HG03135 (cell line): ENCODE results near the gene FIGNL2.
"Not testable (repeated sequence)": the region's sequence is repeated elsewhere in the genome, so short reads cannot be mapped to it uniquely, and the experiment has no call there.

ENCODE experiments used
- ATAC-seq: cut with Tn5 transposase; IDR thresholded peaks from one replicate; pipeline ENCODE4 v1.9.1; 2021; ENCODE audit warnings: mild to moderate bottlenecking, moderate library complexity; ENCODE audit not compliant: unreplicated experiment

FIGNL2 gene

DNA sequence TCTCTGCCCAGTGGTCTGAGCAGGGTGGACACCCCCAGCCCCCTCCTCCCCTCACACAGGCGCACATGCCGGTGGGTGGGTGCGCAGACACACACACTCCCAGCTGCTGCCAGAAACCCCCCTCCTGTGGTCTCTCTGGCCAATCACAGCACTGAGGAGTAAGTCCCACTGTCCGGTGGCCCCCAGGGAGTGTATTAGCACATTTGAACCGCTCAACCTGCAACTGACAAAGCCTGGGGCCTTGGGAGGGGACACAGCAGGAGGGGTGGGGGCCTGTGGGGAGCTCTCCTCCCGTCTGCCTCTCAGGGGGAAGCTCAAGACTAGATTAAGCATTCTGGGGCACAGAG is 11.7 kb downstream of the FIGNL2 start:
- ATAC-seq: no peak

DNA sequence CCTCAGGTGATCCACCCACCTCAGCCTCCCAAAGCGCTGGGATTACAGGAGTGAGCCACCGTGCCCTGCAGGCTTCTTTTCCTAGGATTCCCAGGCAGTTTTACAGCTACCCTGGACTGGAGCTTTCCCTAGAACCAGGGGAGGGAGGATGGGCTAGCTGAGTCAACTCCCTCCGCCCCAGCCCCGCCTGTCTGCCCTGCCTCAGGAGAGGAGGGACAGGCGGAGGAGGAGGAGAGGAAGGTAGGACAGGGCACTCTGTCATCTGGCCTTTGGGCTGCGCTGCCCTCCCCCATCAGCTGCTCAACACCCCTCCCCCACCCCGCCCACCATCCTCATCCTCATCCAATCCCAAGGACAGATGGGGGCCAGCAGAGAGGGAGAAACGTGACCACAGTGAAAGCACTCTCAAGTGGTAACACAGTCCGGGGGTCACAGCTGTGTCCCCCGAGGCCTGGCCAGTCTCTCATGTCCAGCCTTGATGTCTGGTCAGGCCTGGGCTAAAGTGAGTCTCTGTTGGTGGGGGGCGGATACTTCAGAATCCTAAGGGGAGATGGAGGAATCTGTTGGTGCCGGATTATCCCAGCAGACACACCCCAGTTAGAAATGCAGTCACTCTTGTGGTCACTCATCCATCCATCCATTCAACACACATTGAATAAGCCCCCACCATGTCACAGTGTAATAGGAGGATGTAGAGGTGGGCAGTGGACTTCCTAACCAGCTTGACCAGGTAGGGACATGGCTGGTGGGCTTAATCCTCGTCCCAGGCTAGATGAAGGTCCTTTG is 12.3 kb downstream of the FIGNL2 start:
- ATAC-seq: no peak

DNA sequence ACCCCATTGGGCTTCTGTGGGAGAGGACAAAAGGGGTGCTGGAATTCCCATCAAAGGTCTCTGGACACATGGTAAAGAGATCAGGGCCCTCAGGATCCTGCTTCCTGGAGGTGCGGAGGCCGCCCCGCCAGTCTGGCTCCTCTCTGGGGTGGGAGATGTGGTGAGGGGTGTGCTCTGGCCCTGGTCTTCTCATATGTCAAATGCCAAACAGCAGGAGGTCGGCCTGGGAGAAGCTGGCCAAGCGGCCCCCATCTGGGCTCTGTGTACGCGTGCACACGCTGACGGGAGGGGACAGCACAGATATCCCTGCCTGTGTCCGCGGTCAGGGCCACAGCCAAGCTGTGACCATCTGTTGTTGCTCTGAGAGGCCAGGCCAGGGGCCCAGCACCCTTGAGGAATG is 14.1 kb downstream of the FIGNL2 start:
- ATAC-seq: no peak

DNA sequence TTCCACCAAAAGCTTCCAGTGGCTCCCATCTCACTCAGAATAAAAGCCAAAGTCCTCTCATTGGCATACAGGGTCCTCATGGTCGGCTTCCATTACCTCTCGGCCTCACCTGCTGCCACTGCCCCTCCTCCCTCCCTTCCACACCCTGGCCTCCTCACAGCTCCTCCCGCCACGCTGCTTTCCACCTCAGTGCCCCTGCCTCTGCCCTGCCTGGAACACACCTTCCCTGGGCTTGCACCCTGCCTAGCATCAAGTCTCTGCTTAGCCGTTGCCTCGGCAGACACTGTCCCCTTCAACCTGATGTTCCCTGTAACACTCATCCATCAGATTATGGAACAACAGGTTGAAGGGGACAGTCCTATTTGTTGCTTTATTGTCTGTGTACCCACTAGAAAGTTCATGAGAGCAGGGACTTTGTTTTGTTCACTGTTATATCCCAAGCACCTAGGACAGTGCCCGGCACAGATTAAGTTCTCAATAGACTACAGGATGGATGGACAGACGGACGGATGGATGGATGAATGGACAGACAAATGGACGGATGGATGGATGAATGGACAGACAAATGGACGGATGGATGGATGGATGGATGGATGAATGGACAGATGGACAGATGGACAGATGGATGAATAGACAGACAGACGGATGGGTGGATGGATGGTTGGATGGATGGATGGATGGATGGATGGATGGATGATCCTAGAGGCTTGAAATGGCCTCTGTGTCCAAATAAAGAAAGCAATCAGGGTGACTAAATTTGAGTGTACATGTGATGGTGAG is 14.9 kb downstream of the FIGNL2 start:
- ATAC-seq: no peak

DNA sequence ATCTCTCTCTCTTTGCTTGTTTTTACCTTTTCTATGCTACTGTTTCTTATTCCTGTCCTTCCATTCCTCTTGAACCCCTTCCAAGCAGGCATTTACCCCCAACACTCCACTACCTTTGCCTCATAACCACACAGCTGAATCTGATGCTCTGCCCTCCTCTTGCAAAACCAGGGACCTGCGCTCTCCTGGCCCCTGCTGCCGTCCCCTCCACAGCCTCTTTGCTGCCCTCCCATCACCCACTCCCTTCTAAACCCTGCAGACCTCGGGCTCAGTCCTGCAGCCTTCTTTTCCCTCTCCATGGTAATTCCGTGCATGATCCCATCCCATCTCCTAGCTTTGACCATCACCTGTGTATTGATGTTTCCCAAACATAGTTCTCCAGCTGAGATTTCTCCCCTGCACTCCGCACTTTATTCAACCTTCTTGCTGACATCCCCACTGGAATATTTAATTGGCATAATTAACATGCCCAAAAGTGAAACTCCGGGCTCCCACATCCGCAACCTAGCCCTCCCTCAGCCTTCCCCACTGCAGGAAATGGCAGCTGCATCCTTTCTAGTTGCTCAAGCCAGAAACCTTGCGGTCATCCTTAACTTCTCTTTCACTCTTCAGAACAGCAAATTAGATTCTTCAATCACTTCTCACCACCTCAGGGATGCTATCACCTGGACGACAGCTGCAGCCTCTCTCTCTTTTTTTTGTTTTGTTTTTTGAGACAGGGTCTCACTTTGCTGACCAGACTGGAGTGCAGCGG is 16.0 kb downstream of the FIGNL2 start:
- ATAC-seq: no peak

DNA sequence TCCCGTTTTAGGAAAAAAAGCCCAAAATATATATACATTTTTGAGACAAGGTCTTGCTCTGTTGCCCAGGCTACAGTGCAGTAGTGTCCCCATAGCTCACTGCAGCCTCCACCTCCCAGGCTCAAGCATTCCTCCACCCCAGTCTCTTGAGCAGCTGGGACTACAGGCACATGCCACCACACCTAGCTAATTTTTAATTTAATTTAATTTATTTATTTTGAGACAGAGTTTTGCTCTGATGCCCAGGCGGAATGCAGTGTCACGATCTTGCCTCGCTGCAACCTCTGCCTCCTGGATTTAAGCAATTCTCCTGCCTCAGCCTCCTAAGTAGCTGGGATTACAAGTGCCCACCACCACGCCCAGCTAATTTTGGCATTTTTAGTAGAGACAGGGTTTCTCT is 16.7 kb downstream of the FIGNL2 start:
- ATAC-seq: not testable (repeated sequence)

DNA sequence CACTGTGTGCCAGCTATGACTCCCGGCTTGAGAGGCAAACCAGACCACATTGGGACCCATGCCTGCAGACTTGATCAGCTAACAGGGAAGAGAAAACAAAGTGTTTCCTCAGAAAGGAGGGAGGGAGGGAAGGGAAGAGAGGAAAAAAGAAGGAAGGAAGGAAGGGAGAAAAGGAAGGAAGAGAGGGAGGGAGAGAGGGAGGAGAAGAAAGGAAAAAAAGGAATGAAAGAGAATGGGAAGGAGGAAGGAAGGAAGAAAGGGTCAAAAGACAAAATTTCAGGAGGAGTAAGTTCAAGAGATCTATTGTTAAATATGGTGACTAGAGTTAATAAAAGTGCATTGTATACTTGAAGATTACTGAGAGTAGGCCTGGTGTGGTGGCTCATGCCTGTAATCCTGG is 18.9 kb downstream of the FIGNL2 start:
- ATAC-seq: no peak

DNA sequence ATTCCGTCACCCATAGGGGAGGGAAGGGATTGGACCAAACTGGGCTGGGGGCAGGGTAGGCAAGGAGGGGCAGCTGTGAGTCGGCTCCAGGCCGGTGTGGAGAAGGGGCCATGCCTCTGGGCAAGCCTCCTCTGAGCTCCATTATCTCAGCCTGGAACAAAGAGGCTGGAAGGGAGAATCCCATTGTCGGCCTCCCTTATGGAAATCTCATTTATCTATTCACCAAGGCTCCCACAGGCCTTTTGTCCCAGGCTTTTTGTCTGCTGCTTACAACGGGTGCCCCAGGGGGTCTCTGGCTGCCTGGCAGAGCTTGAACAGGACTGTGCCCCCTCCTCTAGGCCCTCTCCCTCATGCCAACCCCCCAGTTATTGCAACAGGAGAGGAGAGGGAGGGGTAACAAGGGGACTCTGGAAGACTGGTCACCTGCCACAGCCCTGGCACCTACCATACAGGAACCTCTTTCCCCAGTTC is 19.5 kb downstream of the FIGNL2 start:
- no peak for ATAC-seq

DNA sequence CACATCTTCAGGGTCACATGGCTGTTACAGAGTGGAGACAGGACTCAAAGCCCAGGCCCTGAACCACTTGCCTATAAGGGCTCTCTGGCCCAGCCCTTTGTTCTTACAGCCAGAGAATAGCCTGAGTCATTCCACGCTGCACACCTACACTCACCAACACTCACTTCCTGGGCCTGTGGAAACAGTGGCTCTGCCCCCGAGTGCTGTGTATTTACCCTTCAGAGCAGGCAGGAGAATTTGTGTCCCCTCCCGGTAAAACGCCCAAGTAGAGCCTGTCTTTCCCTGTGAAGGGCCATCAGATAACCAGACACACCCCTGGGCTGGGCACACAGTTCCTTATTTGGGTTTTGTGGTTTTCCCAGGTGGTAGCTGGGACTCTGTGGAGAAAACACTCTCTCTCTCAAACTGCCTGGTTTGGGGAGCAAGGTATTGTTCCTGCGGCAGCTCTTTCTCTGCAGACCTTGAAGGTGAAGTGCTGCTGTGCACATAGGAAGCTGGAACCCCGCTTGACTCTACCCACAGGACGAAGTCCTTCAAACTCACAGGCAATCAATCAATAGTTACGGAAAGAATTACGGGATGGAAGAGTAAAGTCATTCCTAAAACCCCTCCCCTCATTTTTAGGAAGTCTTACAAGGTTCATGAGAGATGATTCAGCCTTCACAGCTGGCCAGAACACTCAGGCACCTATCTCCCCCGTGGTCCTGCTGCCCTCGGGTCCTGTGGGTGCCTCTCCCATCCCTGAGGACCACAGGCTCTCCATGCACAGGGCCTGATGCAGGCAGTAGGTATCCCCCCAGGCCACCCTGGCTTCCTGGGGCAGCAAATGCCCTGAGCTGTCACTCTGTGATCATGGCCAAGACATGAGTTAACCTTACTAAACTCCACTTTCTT is 20.3 kb downstream of the FIGNL2 start:
- ATAC-seq: no peak

DNA sequence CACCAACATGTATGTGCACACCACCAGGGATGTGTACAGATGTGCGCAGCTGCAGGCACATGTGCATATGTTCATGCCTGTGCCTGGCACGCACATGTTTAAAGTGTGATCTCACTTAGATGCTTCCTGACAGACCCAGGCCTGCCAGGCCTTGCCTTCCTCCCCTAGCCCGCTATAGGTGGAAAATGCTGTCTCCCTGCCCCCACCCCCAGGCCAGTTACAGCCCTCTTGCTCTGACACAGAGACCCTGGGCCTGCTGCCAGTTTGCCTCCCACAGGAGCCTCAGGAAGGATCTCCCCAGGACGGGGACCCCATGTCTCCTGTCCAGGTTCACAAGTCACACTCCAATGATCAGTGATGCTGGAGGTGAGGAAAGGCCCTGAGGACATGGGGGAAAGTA is 21.6 kb downstream of the FIGNL2 start:
- ATAC-seq: no peak

DNA sequence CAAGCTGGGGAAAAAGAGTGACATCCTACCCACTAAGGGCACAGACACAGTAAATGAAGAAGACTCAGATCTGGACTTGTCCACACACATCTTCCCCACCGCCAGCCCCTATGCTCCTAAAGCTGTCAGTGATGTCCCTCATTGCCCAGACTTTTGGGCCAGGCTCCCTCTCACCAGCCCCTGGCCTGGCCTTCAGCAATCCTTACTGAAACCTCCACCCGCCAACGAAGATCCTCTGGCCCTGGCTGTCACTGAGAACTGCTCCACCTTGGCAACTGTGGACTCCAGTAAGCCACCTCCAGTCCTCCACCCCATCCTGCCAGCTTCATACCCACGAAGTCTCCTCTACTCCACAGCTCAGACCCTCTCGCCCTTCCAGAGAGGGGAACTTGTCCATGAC is 23.3 kb downstream of the FIGNL2 start:
- ATAC-seq: no peak

DNA sequence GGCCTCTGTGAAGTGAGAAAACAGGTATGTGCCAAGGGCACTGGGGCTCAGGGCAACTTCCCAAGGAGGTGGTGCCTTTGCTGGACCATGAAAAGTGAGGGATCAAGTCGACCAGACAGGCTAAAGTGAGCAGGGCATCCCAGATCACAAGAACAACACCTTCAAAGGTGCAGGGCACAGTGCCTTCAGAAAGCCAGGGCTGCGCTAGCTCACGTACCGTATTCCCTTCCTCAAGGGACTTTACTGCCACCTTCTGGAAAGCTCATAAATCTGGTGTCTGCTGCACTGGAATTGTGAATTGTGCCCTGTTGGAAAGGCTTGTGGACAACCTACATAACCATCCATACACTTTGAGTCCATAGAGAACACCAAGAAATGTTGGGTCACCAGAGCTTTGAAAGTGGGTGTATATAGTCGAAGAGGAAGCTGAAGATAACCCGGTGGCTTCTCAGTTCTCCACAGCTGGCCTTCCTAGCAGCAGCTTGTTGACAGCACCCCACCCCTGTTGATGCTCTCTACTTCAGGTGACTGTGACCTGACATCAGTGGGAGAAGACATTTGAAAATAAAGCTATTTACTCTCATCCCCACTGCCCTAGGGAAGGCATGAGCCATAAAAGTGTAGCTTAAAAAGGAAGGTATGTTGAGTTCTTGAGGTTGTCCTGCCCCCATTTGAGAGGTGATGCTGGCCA is 24.5 kb downstream of the FIGNL2 start:
- ATAC-seq: no peak

DNA sequence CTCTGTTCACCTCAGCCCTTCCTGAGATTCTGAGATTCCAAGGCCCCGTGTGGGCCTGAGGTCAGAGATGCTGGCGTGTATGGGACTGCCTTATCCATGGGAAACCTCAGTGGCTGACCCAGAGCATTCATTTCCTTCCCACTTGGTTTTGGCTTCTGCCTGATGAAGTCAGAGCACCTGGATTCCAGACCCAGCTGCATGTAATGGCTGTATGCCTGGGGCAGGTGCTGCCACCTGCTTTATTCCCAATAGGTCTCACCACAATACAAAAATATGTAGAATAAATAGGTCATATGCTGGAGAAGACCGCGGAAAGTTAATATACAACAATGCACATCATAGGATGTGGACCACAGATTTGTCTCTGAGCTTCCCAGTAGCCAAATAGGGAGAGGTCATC is 25.6 kb downstream of the FIGNL2 start:
- ATAC-seq: no peak

DNA sequence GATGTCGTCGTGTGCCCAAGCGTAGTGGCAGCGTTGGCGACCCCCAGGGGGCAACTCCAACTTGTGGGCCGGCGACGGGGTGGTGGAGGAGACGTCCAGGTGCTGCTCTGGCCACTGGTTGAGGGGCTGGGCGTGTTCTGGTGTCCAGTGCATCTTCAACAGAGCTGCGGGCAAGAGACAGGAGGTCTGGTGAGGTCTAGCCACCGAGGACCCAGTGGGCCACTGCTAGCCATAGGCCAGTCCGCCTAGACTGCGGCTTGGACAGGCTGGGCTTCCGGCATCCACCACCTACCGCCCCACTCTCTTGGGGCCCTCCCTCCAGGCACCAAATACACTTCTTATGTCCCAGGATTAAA is 26.3 kb downstream of the FIGNL2 start:
- no peak for ATAC-seq

DNA sequence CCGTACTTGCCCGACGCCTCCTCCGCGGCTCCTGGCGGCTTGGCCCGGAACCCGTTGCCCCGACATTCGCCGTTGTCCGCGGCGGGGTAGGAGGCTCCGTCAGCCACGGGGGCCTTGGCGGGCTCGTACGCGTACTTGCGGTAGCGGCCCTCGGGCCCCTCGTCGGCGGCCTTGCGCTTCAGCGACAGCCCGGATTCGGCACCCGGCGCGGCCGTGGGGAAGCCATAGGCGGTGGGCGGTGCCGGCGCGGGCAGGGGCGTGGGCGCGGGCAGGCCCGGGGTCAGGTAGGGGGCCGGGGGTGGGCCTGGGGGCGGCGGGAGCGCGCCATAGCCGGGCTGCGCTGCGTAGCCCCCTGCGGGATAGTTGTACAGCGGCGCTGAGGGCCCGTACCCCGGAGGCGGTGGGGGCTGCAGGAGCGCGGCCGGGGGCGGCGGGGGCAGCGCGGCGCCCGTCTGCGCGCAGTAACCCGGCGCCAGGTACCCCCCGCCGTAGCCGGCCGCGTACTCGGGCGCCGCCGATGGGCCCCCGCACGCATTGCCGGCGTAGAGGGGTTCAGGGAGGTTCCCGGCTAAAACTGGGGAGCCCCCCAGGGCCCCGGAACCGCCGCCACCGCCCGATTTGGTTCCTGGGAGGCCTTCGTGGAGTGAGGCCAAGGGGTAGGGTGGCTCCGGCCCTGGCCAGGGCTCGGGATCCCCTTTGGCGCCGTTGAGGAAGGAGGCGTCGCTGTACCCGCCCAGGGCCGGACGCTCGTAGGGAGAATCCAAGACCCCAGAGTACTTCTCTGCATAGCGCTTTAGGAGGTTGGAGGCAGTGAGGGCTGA is 26.9 kb downstream of the FIGNL2 start:
- no peak for ATAC-seq

DNA sequence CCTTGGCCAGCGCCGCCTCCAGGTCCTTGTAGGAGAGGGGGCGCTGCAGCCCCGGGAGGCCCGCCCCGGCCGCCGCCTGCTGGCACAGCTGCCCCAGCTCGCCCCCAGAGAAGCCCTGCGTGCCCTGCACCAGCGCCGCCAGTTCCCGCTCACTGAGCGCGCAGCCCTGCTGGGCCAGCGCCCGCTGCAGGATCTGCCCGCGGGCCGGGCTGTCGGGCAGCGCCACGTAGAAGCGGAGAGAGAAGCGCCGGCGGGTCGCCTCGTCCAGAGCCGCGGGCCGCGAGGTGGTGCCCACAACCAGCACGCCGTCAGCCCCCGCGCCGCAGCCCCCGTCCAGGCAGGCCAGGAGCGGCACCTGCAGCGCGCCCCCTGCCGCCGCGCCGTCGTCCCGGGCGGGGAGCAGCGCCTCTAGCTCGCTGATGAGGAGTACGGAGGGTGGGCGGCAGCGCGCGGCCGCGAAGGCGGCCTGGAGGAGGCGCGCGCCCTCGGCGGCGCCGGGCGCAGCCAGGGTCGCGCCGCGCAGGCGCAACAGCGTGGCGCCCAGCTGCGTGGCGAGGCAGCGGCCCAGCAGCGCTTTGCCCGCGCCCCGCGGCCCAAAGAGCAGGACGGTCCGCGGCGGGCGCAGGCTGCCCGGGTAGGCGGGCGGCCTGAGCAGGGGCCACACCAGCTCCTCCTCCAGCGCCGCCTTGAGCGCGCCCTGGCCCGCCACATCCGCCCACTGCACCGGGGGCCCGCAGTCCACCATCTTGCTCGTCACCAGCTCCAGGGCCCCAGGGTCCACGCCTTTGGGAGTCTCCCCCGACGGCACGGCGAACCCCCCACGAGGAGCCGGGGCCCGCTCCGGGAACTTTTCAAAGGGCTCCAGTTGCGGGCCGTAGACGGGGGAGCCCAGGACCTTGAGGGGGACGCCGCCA is 27.7 kb downstream of the FIGNL2 start:
- no peak for ATAC-seq

DNA sequence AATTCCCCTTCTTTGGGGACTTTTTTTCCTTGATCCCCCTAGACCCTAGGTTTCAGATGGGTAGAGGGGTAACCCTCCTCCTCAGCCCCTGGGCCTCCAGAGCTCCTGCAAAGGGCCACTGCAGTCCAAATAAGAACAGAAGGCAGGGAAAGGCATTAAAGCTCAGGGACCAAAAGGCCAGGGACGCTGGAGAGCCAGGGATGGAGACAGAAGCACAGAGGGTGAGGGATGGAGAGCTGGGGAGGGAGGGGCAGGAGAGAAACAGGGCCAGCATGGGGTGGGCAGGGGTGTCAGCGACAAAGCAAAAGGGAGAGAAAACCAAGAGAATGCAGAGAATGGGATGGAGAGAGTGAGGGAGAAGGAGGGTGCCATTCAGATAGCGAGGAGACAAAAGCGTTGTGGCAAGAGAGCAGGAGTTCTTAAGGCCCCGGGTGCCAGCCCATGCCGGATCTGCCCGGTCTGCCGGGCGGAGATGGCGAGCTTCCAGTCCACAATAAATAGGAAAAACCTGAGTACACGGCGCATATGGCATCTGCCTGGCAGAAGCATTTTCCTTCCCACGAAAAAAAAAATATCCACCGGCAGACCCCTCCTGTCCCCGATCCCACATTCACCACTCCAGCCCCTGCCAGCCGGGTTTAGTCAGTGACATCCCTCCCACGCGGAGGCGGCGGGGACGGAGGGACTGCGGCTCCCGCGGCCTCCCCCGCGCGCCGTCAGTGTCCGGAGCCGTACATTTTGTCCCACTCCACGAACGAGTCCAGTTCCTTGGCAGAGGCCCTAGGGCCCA is 28.6 kb downstream of the FIGNL2 start:
- ATAC-seq: no peak
